Measurements from ENCODE around the gene PTPN11.
"Not testable (repeated sequence)": the region's sequence is repeated elsewhere in the genome, so short reads cannot be mapped to it uniquely, and the experiment has no call there.

The PTPN11 gene

DNA sequence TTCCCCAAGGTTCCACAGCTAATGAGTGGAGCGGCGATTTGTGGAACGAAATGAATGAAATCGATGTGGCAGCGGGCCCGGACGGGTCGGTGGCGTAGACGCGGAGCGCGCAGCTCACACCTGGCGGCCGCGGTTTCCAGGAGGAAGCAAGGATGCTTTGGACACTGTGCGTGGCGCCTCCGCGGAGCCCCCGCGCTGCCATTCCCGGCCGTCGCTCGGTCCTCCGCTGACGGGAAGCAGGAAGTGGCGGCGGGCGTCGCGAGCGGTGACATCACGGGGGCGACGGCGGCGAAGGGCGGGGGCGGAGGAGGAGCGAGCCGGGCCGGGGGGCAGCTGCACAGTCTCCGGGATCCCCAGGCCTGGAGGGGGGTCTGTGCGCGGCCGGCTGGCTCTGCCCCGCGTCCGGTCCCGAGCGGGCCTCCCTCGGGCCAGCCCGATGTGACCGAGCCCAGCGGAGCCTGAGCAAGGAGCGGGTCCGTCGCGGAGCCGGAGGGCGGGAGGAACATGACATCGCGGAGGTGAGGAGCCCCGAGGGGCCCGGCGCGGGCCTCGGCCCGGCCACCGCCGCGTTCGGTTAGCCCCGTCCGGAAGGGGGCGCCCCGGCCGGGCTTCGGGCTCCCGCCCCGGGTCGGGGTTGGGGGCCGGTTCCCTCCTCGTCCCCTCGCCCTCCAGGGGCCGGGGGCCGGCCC lies at the start of gene PTPN11:
Gene PTPN11, plus strand, starts transcription at position 340 of the 689 bp plus-strand sequence. Its CDS starts 165 bp downstream, at position 505.
- DNase-seq (ENCODE audit: low spot score), result peak; percentile 97

GRCh38 chr12:112370199-112370598 lies 48.5 kb upstream of the PTPN11 start:
- DNase-seq (ENCODE audit: low spot score), result no peak

DNA sequence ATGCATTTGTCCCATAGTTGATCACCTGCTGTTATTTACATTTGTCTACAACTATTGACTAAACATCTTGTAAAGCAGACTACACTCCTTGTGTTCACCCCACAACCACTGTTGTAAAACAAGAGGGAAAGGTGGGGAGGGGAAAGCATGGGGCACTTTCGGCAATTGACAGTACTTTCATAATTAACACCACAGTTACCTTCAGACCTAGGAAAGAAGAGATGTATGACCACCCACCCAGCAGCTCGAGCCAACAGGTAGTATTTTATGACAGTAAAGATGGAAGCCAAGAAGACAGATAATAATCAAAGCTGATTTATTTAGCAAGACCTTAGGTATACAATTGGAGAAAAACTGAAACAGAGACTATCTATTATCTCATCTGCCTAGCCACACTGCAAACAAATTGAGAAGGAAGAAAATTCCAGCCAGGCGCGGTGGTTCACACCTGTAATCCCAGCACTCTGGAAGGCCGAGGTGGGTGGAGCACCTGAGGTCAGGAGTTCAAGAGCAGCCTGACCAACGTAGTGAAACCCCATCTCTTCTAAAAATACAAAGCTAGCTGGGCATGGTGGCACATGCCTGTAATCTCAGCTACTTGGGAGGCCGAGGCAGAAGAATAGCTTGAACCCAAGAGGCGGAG lies 47.8 kb upstream of the PTPN11 start:
- no peak for DNase-seq (ENCODE audit: low spot score)

- no peak for DNase-seq (ENCODE audit: low spot score)
These were observed 44.5 kb upstream of the PTPN11 start for GRCh38 chr12:112374166-112374740.

GRCh38 chr12:112375105-112375504 lies 43.6 kb upstream of the PTPN11 start:
- DNase-seq (ENCODE audit: low spot score), result no peak

GRCh38 chr12:112380663-112381405 lies 37.9 kb upstream of the PTPN11 start:
- DNase-seq (ENCODE audit: low spot score), result no peak

DNA sequence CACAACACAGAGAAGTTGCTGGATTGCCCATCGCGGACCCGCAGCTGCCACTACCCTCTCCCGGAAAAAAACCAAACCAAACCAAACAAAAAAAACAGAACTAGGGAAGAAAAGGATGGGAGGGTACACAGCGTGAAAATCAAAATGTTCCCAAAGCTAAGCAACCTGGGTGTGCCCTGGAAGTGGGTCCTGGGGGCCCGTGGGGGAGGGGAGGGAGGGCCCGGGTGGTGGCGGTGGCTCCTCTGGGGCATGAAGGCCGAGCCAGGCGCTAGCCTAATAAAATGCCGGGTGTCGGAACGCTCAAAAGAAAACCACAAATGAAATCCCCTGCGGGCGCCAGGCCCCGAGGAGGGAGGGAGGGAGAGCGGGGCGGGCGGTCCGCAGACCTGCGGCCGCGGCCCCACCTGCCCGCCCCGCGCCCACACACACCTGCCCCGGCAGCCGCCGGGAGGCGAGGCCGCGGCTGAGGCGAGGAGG lies 37.3 kb upstream of the PTPN11 start:
- DNase-seq (ENCODE audit: low spot score), result no peak

- DNase-seq (ENCODE audit: low spot score), result peak; percentile 94
These were observed 36.6 kb upstream of the PTPN11 start, which contains the start of gene HECTD4 for GRCh38 chr12:112381883-112382796. HECTD4 (minus strand) TSS chr12:112382431; CDS start chr12:112382128, 303 bp downstream.

DNA sequence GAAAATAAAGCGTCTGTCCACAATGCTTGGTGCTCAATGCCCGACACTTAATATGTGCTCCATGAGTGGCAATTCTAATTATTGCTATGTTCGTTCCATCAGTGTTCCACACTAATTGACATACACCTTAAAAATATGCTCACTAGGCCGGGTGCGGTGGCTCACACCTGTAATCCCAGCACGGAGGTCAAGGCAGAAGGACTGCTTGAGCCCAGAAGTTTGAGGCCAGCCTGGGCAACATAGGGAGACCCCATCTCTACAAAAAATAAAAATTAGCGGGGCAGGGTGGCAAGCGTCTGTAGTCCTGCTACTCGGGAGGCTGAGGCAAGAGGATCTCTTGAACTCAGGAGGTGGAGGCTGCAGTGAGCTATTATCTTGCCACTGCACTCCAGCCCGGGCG lies 35.9 kb upstream of the PTPN11 start:
- DNase-seq (ENCODE audit: low spot score), result no peak

DNA sequence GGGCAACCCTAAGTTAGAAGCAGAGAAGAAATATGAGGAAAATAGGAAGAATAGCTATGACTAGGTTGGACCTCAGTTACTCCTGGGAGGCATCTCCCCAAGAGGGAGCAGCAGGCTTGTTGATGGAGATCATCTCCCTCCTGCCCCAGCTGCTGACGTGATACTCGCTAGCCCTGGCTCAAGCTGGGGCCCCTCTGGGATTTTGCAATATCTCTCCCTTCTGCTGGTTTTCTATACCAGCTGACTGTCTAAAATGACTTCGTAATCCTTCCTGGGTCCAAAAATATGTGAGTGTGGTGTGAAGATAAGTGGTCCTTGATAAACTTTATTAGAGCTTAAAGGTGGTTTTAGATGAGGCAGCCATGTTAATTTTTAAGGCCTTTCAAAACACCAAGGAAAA lies 32.0 kb upstream of the PTPN11 start:
- DNase-seq (ENCODE audit: low spot score), result no peak

- no peak for DNase-seq (ENCODE audit: low spot score)
These were observed 29.5 kb upstream of the PTPN11 start for GRCh38 chr12:112389228-112389627.

GRCh38 chr12:112389922-112390654 lies 28.7 kb upstream of the PTPN11 start:
- not testable (repeated sequence) for DNase-seq (ENCODE audit: low spot score)

GRCh38 chr12:112393328-112393727 lies 25.4 kb upstream of the PTPN11 start:
- DNase-seq (ENCODE audit: low spot score), result no peak

DNA sequence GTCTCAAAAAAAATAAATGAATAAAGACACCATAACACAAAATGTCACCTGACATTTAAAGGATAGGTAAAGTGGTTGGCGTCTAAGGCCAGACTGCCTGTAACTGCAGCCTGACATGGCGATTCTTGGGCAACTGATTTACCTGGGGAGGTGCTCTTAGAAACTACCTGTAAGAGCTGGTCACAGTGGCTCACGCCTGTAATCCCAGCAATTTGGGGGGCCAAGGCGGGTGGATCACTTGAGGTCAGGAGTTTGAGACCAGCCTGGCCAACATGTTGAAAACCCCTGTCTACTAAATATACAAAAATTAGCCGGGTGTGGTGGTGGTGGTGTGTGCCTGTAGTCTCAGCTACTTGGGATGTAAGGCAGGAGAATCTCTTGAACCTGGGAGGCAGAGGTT lies 17.7 kb upstream of the PTPN11 start:
- no peak for DNase-seq (ENCODE audit: low spot score)

DNA sequence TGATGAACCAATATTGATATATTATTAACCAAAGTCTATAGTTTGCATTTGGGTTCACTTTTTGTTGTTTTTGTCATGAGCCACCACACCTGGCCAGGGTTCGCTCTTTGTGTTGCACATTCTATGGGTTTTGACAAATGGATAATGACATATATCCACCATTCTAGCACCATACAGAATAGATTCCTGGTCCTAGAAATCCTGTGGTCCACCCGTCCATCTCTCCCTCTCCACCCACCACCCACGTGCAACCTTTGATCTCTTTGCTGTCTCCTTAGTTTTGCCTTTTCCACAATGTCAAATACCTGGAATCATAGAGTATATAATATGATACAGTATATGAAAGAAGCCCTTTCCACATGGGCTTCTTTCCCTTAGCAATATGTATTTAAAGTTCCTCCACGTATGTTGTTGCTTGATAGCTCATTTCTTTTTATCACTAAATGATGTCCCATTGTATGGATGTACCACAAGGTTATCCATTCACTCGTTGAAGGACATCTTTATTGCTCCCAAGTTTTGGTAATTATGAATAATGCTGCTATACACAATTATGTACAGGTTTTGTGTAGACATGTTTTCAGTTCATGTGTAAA lies 16.7 kb upstream of the PTPN11 start:
- DNase-seq (ENCODE audit: low spot score), result no peak

- no peak for DNase-seq (ENCODE audit: low spot score)
These were observed 11.9 kb upstream of the PTPN11 start for GRCh38 chr12:112406519-112407488.

- DNase-seq (ENCODE audit: low spot score), result not testable (repeated sequence)
These were observed 11.1 kb upstream of the PTPN11 start for GRCh38 chr12:112407683-112408082.

- DNase-seq (ENCODE audit: low spot score), result no peak
These were observed 10.1 kb upstream of the PTPN11 start for GRCh38 chr12:112408621-112409020.
